GM19395 (cell line): ENCODE measurements around the gene FAM217A.
"Not testable (repeated sequence)": the region's sequence is repeated elsewhere in the genome, so short reads cannot be mapped to it uniquely, and the experiment has no call there.

Experiments used
- ATAC-seq: cut with Tn5 transposase; IDR thresholded peaks from one replicate; pipeline ENCODE4 v1.9.1; 2021; ENCODE audit warnings: mild to moderate bottlenecking, moderate library complexity; ENCODE audit not compliant: unreplicated experiment

FAM217A gene

GRCh38 chr6:4078691-4079471 is at the start of gene FAM217A:
Gene FAM217A, minus strand, starts transcription at chr6:4079137. Its CDS starts 1,723 bp downstream, at chr6:4077414.
- no peak for ATAC-seq

GRCh38 chr6:4128072-4128471 is 49.1 kb upstream of the FAM217A start:
- ATAC-seq: no peak

- ATAC-seq: no peak
Measured at GRCh38 chr6:4125933-4126864, 47.3 kb upstream of the FAM217A start.

GRCh38 chr6:4125500-4125899 is 46.6 kb upstream of the FAM217A start:
- ATAC-seq: no peak

GRCh38 chr6:4124351-4124750 is 45.4 kb upstream of the FAM217A start:
- no peak for ATAC-seq

- ATAC-seq: no peak
Measured at GRCh38 chr6:4115741-4116140, 36.8 kb upstream of the FAM217A start.

- ATAC-seq: no peak
Measured at GRCh38 chr6:4114123-4114522, 35.2 kb upstream of the FAM217A start.

GRCh38 chr6:4113649-4114048 is 34.7 kb upstream of the FAM217A start:
- no peak for ATAC-seq

- no peak for ATAC-seq
Measured at GRCh38 chr6:4112366-4112765, 33.4 kb upstream of the FAM217A start.

- not testable (repeated sequence) for ATAC-seq
Measured at GRCh38 chr6:4109363-4109815, 30.5 kb upstream of the FAM217A start.

- no peak for ATAC-seq
Measured at GRCh38 chr6:4108561-4109093, 29.7 kb upstream of the FAM217A start.

- no peak for ATAC-seq
Measured at GRCh38 chr6:4107873-4108272, 28.9 kb upstream of the FAM217A start.

- ATAC-seq: no peak
Measured at GRCh38 chr6:4105980-4106536, 27.1 kb upstream of the FAM217A start.

GRCh38 chr6:4103929-4104328 is 25.0 kb upstream of the FAM217A start:
- no peak for ATAC-seq

GRCh38 chr6:4102687-4103244 is 23.8 kb upstream of the FAM217A start:
- no peak for ATAC-seq

- no peak for ATAC-seq
Measured at GRCh38 chr6:4101298-4101697, 22.4 kb upstream of the FAM217A start.

- no peak for ATAC-seq
Measured at GRCh38 chr6:4100655-4101054, 21.7 kb upstream of the FAM217A start.

GRCh38 chr6:4093288-4093687 is 14.4 kb upstream of the FAM217A start:
- ATAC-seq: no peak

GRCh38 chr6:4091941-4092340 is 13.0 kb upstream of the FAM217A start:
- ATAC-seq: no peak

- not testable (repeated sequence) for ATAC-seq
Measured at GRCh38 chr6:4090043-4090442, 11.1 kb upstream of the FAM217A start.

GRCh38 chr6:4088704-4089103 is 9.8 kb upstream of the FAM217A start:
- ATAC-seq: no peak
